H9 (cell line): ENCODE results near the gene CEP112. TPM values are rescaled to one million over a fixed set of nuclear protein-coding genes. Genes with fewer than 3 reads are reported as not detected.

Experiments used
- DNase-seq: peaks from one replicate; pipeline ENCODE4 v3.0.0-alpha.2; 2017
- H2AFZ ChIP-seq: one replicate; pipeline ENCODE4 v1.6.1; 2013; ENCODE audit warnings: mild to moderate bottlenecking, low read length, control low read depth, moderate library complexity
- H2AK5ac ChIP-seq: 2 replicates; pipeline ENCODE4 v1.6.1; 2013; ENCODE audit warnings: low read length, control low read depth, mixed read lengths; ENCODE audit not compliant: insufficient read length
- H2BK120ac ChIP-seq: one replicate; pipeline ENCODE4 v1.6.1; 2013; ENCODE audit warnings: low read depth, mild to moderate bottlenecking, low read length, control low read depth, inconsistent platforms; ENCODE audit not compliant: poor library complexity, severe bottlenecking
- H2BK12ac ChIP-seq: 2 replicates; pipeline ENCODE4 v1.6.1; 2013; ENCODE audit warnings: low read length, control low read depth, mixed read lengths, low read depth; ENCODE audit not compliant: insufficient read length
- H2BK15ac ChIP-seq: 2 replicates; pipeline ENCODE4 v1.6.1; 2013; ENCODE audit warnings: low read depth, low read length, control low read depth
- H2BK20ac ChIP-seq: one replicate; pipeline ENCODE4 v1.6.1; 2013; ENCODE audit warnings: low read depth, mild to moderate bottlenecking, low read length, control low read depth, inconsistent platforms; ENCODE audit not compliant: poor library complexity, severe bottlenecking
- H2BK5ac ChIP-seq: 2 replicates; pipeline ENCODE4 v1.6.1; 2013; ENCODE audit warnings: low read length, control low read depth, mixed read lengths; ENCODE audit not compliant: insufficient read length
- H3K14ac ChIP-seq: 2 replicates; pipeline ENCODE4 v1.6.1; 2013; ENCODE audit warnings: low read length, control low read depth; ENCODE audit not compliant: insufficient read depth
- H3K18ac ChIP-seq: 2 replicates; pipeline ENCODE4 v1.6.1; 2013; ENCODE audit warnings: low read depth, mild to moderate bottlenecking, mixed read lengths, low read length, control low read depth; ENCODE audit not compliant: insufficient read length
- H3K23ac ChIP-seq: 2 replicates; pipeline ENCODE4 v1.6.1; 2013; ENCODE audit warnings: low read length, control low read depth, mixed read lengths, low read depth; ENCODE audit not compliant: insufficient read length
- H3K23me2 ChIP-seq: 2 replicates; pipeline ENCODE4 v1.6.1; 2013; ENCODE audit warnings: low read depth, mild to moderate bottlenecking, mixed read lengths, low read length, control low read depth; ENCODE audit not compliant: insufficient read length, poor library complexity, severe bottlenecking
- H3K27ac ChIP-seq: 2 replicates; pipeline ENCODE4 v1.5.1; 2013; ENCODE audit warnings: low read length, control low read depth, mixed read lengths, low read depth; ENCODE audit not compliant: insufficient read length
- H3K27me3 ChIP-seq: 2 replicates; pipeline ENCODE4 v1.6.1; 2013; ENCODE audit warnings: low read length, control low read depth, inconsistent platforms; ENCODE audit not compliant: insufficient read depth
- H3K4ac ChIP-seq: 2 replicates; pipeline ENCODE4 v1.6.1; 2013; ENCODE audit warnings: low read depth, mild to moderate bottlenecking, control low read depth, inconsistent platforms, low read length, moderate library complexity
- H3K4me1 ChIP-seq: 2 replicates; pipeline ENCODE4 v1.6.1; 2013; ENCODE audit warnings: low read length, control low read depth, inconsistent platforms; ENCODE audit not compliant: insufficient read depth
- H3K4me2 ChIP-seq: 2 replicates; pipeline ENCODE4 v1.6.1; 2013; ENCODE audit warnings: low read length, control low read depth, mixed read lengths; ENCODE audit not compliant: insufficient read length, insufficient read depth
- H3K56ac ChIP-seq: 2 replicates; pipeline ENCODE4 v1.6.1; 2013; ENCODE audit warnings: low read depth, mild to moderate bottlenecking, mixed read lengths, low read length, control low read depth; ENCODE audit not compliant: insufficient read length
- H3K79me1 ChIP-seq: 2 replicates; pipeline ENCODE4 v1.6.1; 2013; ENCODE audit warnings: low read depth, mild to moderate bottlenecking, moderate library complexity, low read length, control low read depth, inconsistent platforms; ENCODE audit not compliant: insufficient read depth, poor library complexity, severe bottlenecking
- H3K79me2 ChIP-seq: 2 replicates; pipeline ENCODE4 v1.6.1; 2013; ENCODE audit warnings: low read length, control low read depth, inconsistent platforms; ENCODE audit not compliant: insufficient read depth
- H3K9ac ChIP-seq: 2 replicates; pipeline ENCODE4 v1.6.1; 2013; ENCODE audit warnings: low read length, control low read depth, mixed read lengths; ENCODE audit not compliant: insufficient read length; ENCODE audit errors: extremely low read depth
- H3K9me3 ChIP-seq: one replicate; pipeline ENCODE4 v1.6.1; 2013; ENCODE audit warnings: low read depth, low read length, inconsistent platforms; ENCODE audit not compliant: control insufficient read depth
- H3T11ph ChIP-seq: one replicate; pipeline ENCODE4 v1.6.1; 2013; ENCODE audit warnings: mild to moderate bottlenecking, low read length, control low read depth, inconsistent platforms
- H4K20me1 ChIP-seq: one replicate; pipeline ENCODE4 v1.6.1; 2013; ENCODE audit not compliant: control insufficient read depth, insufficient read length, insufficient read depth
- H4K5ac ChIP-seq: 2 replicates; pipeline ENCODE4 v1.6.1; 2013; ENCODE audit warnings: low read depth, mild to moderate bottlenecking, mixed read lengths, low read length, control low read depth; ENCODE audit not compliant: insufficient read length
- H4K8ac ChIP-seq: replicated peaks from 2 replicates; pipeline ENCODE4 v1.6.1; 2013; ENCODE audit warnings: low read length, control low read depth, mixed read lengths, low read depth; ENCODE audit not compliant: insufficient read length
- H4K91ac ChIP-seq: 2 replicates; pipeline ENCODE4 v1.6.1; 2013; ENCODE audit warnings: low read depth, mild to moderate bottlenecking, moderate library complexity, mixed read lengths, low read length, control low read depth; ENCODE audit not compliant: insufficient read length
- H3K27ac Mint-ChIP-seq, 3 experiments: 2 replicates in 2 of 3; 3 replicates in 1 of 3; pipeline ENCODE4 v1.8.0; 2020 to 2021; ENCODE audit warnings: mixed read lengths in 3 of 3, mild to moderate bottlenecking in 1 of 3, moderate library complexity in 1 of 3
- H3K27me3 Mint-ChIP-seq: 2 replicates; pipeline ENCODE4 v1.8.0; 2021; ENCODE audit warnings: low read depth, mild to moderate bottlenecking, moderate library complexity, mixed read lengths
- H3K36me3 Mint-ChIP-seq, 3 experiments: 2 replicates in 2 of 3; 3 replicates in 1 of 3; pipeline ENCODE4 v1.8.0; 2020 to 2021; ENCODE audit warnings: low read depth in 3 of 3, mixed read lengths in 3 of 3; ENCODE audit not compliant: insufficient read depth in 1 of 3
- H3K4me1 Mint-ChIP-seq, 2 experiments: 2 replicates each; pipeline ENCODE4 v1.8.0; 2020; ENCODE audit warnings: mixed read lengths in 2 of 2
- H3K4me3 Mint-ChIP-seq, 2 experiments: 2 replicates in 1 of 2; 3 replicates in 1 of 2; pipeline ENCODE4 v1.8.0; 2020 to 2021; ENCODE audit warnings: mild to moderate bottlenecking in 2 of 2, mixed read lengths in 2 of 2, moderate library complexity in 1 of 2
- H3K9me3 Mint-ChIP-seq, 2 experiments: 2 replicates in 1 of 2; 3 replicates in 1 of 2; pipeline ENCODE4 v1.8.0; 2020; ENCODE audit warnings: mild to moderate bottlenecking in 2 of 2, mixed read lengths in 2 of 2, moderate library complexity in 1 of 2
- WGBS: extraction: QIAGEN DNeasy Blood & Tissue Kit; methylation state at CpG from one replicate; pipeline ENCODE4 v1.1.7; 2013; ENCODE audit warnings: missing lambda C conversion rate, low lambda C conversion rate, mixed read lengths; ENCODE audit not compliant: insufficient read length; ENCODE audit errors: extremely low coverage; 5-methylcytosine and 5-hydroxymethylcytosine counted together
- total RNA-seq: library from RNA; stranded (reverse); gene quantifications from 2 replicates; pipeline ENCODE4 v1.2.1, GENCODE V29; 2021
- TF ChIP-seq, protein P1 (sequence below): fragments of 200-600 bp; sonication (generic); conservative IDR thresholded peaks from 3 replicates; pipeline ENCODE4 v1.8.0; 2021; ENCODE audit warnings: antibody characterized with exemption, mild to moderate bottlenecking

CEP112 gene
- total RNA-seq, 1 experiment from 2014 or later, result 5.4 TPM

DNA sequence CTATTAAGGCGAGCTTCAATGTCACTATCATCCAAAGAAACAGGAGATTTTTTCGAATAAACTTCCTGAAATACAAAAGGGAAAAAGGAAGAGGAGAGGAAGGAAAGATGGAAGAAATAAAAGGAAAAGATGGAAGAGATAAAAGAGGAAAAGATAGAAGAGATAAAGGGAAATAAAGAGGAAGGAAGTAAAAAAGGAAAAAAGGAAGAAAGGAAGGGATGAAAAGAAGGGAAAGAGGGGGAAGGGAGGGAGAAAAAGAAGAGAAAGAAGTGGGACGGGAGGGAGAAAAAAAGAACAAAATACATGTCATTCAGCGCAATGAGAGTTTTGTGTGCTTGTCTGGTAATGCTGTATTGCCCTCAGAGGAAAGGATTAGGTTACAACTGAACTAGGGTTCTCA lies 62.2 kb downstream of the CEP112 start:
- Mint-ChIP-seq H3K27ac (peak overlapping the region in 1 of 3 experiments; percentile 12; a peak in 1 of 7 replicates), H3K27me3 (no peaks in the 10 kb centered on the region), H3K9me3 (no peaks in the 10 kb centered on the region; a peak in 1 of 5 replicates), H3K4me1 (peaks cover 0 to 6% of the 10 kb centered on the region in 2 experiments; a peak in 3 of 4 replicates), H3K4me3 (no peak overlapping the region), H3K36me3 (no peaks in the 10 kb centered on the region)
- Histone ChIP-seq H3K56ac (no peak overlapping the region), H2BK15ac (no peak overlapping the region), H3K9me3 (no peaks in the 10 kb centered on the region), H2BK120ac (no peak overlapping the region), H2BK20ac (no peak overlapping the region), H4K91ac (no peak overlapping the region), H4K5ac (no peak overlapping the region), H2AK5ac (no peak overlapping the region), H2AFZ (no peak overlapping the region), H4K20me1 (no peaks in the 10 kb centered on the region), H2BK12ac (no peak overlapping the region), H3K9ac (no peak overlapping the region), H4K8ac (no peak overlapping the region), H3T11ph (no peak overlapping the region), H3K23me2 (no peaks in the 10 kb centered on the region), H3K79me1 (no peaks in the 10 kb centered on the region), H3K27ac (no peak overlapping the region), H3K4me1 (no peaks in the 10 kb centered on the region), H3K4me2 (no peak overlapping the region), H3K4ac (no peak overlapping the region), H3K79me2 (no peaks in the 10 kb centered on the region), H3K27me3 (no peaks in the 10 kb centered on the region), H3K23ac (no peak overlapping the region), H2BK5ac (no peak overlapping the region), H3K18ac (no peak overlapping the region), H3K14ac (no peak overlapping the region)
- TF ChIP-seq, protein P1, sequence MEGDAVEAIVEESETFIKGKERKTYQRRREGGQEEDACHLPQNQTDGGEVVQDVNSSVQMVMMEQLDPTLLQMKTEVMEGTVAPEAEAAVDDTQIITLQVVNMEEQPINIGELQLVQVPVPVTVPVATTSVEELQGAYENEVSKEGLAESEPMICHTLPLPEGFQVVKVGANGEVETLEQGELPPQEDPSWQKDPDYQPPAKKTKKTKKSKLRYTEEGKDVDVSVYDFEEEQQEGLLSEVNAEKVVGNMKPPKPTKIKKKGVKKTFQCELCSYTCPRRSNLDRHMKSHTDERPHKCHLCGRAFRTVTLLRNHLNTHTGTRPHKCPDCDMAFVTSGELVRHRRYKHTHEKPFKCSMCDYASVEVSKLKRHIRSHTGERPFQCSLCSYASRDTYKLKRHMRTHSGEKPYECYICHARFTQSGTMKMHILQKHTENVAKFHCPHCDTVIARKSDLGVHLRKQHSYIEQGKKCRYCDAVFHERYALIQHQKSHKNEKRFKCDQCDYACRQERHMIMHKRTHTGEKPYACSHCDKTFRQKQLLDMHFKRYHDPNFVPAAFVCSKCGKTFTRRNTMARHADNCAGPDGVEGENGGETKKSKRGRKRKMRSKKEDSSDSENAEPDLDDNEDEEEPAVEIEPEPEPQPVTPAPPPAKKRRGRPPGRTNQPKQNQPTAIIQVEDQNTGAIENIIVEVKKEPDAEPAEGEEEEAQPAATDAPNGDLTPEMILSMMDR, result no peak
- WGBS, result 90% methylated on average over 2 of the region's 4 CpGs
- no peak for DNase-seq
